HG03108 (cell line): ENCODE measurements around the gene KRTAP10-7.
"Not testable (repeated sequence)": the region's sequence is repeated elsewhere in the genome, so short reads cannot be mapped to it uniquely, and the experiment has no call there.

Experiments
- ATAC-seq: cut with Tn5 transposase; IDR thresholded peaks from one replicate; pipeline ENCODE4 v1.9.1; 2021; ENCODE audit warnings: moderate library complexity; ENCODE audit not compliant: unreplicated experiment

KRTAP10-7 gene

GRCh38 chr21:44589586-44590305 lies 10.7 kb upstream of the KRTAP10-7 start:
- no peak for ATAC-seq

GRCh38 chr21:44590311-44590721 lies 10.1 kb upstream of the KRTAP10-7 start:
- no peak for ATAC-seq

- not testable (repeated sequence) for ATAC-seq
Measured at GRCh38 chr21:44590897-44591800, 9.2 kb upstream of the KRTAP10-7 start.

- ATAC-seq: not testable (repeated sequence)
Measured at GRCh38 chr21:44591801-44592130, 8.6 kb upstream of the KRTAP10-7 start.

- ATAC-seq: no peak
Measured at GRCh38 chr21:44592446-44593311, 7.7 kb upstream of the KRTAP10-7 start, which contains the start of gene KRTAP10-6. Gene KRTAP10-6 (minus strand): TSS chr21:44592505. CDS start chr21:44592484, 21 bp downstream.

GRCh38 chr21:44593598-44594405 lies 6.6 kb upstream of the KRTAP10-7 start:
- no peak for ATAC-seq

GRCh38 chr21:44594406-44594916 lies 5.9 kb upstream of the KRTAP10-7 start:
- ATAC-seq: no peak

GRCh38 chr21:44595524-44595923 lies 4.9 kb upstream of the KRTAP10-7 start:
- no peak for ATAC-seq

- no peak for ATAC-seq
Measured at GRCh38 chr21:44596068-44596725, 4.2 kb upstream of the KRTAP10-7 start.

GRCh38 chr21:44598061-44598460 lies 2.3 kb upstream of the KRTAP10-7 start:
- ATAC-seq: no peak

GRCh38 chr21:44599264-44600029 lies 950 bp upstream of the KRTAP10-7 start:
- no peak for ATAC-seq

- not testable (repeated sequence) for ATAC-seq
Measured at GRCh38 chr21:44601091-44601490, 694 bp downstream of the KRTAP10-7 start.

GRCh38 chr21:44601596-44602462 lies 1.4 kb downstream of the KRTAP10-7 start:
- no peak for ATAC-seq

- no peak for ATAC-seq
Measured at GRCh38 chr21:44602463-44602850, 2.1 kb downstream of the KRTAP10-7 start.

- no peak for ATAC-seq
Measured at GRCh38 chr21:44603109-44603875, 2.9 kb downstream of the KRTAP10-7 start.

- no peak for ATAC-seq
Measured at GRCh38 chr21:44603911-44604310, 3.5 kb downstream of the KRTAP10-7 start.

GRCh38 chr21:44606495-44606894 lies 6.1 kb downstream of the KRTAP10-7 start:
- ATAC-seq: no peak
